ENCODE results near the gene B3GALT5.

The B3GALT5 gene

GRCh38 chr21:39669485-39669884 lies 56.7 kb downstream of the B3GALT5 start:
- TF ChIP-seq CTCF (IDR thresholded peaks at IDR 0.05; ENCODE audit: control insufficient read depth, extremely low read depth, insufficient read depth): no peak
- H3K4me3 ChIP-seq (ENCODE audit: low read depth, low read length): no peak overlapping the region
- no peak for DNase-seq (ENCODE audit: low read depth)

GRCh38 chr21:39669976-39670661 lies 57.4 kb downstream of the B3GALT5 start:
- TF ChIP-seq CTCF (IDR thresholded peaks at IDR 0.05; ENCODE audit: control insufficient read depth, extremely low read depth, insufficient read depth): no peak
- DNase-seq (ENCODE audit: low read depth): no peak
- no peak overlapping the region for H3K4me3 ChIP-seq (ENCODE audit: low read depth, low read length)

- H3K4me3 ChIP-seq (ENCODE audit: low read depth, low read length): no peak overlapping the region
- no peak for DNase-seq (ENCODE audit: low read depth)
- no peak for TF ChIP-seq CTCF (IDR thresholded peaks at IDR 0.05; ENCODE audit: control insufficient read depth, extremely low read depth, insufficient read depth)
These were observed 58.0 kb downstream of the B3GALT5 start for GRCh38 chr21:39670701-39671100.

GRCh38 chr21:39671986-39672385 lies 59.2 kb downstream of the B3GALT5 start:
- TF ChIP-seq CTCF (IDR thresholded peaks at IDR 0.05; ENCODE audit: control insufficient read depth, extremely low read depth, insufficient read depth): no peak

GRCh38 chr21:39673163-39673562 lies 60.4 kb downstream of the B3GALT5 start:
- no peak overlapping the region for H3K4me3 ChIP-seq (ENCODE audit: low read depth, low read length)
- no peak for TF ChIP-seq CTCF (IDR thresholded peaks at IDR 0.05; ENCODE audit: control insufficient read depth, extremely low read depth, insufficient read depth)
- DNase-seq (ENCODE audit: low read depth): no peak

More at GRCh38 chr21:39671986-39672385, 59.2 kb downstream of the B3GALT5 start:
- no peak overlapping the region for H3K4me3 ChIP-seq (ENCODE audit: low read depth, low read length)
- no peak for DNase-seq (ENCODE audit: low read depth)

GRCh38 chr21:39673736-39674135 lies 61.0 kb downstream of the B3GALT5 start:
- no peak for DNase-seq (ENCODE audit: low read depth)
- no peak overlapping the region for H3K4me3 ChIP-seq (ENCODE audit: low read depth, low read length)
- no peak for TF ChIP-seq CTCF (IDR thresholded peaks at IDR 0.05; ENCODE audit: control insufficient read depth, extremely low read depth, insufficient read depth)

- H3K4me3 ChIP-seq (ENCODE audit: low read depth, low read length): no peak overlapping the region
- DNase-seq (ENCODE audit: low read depth): no peak
- no peak for TF ChIP-seq CTCF (IDR thresholded peaks at IDR 0.05; ENCODE audit: control insufficient read depth, extremely low read depth, insufficient read depth)
These were observed 62.1 kb downstream of the B3GALT5 start for GRCh38 chr21:39674801-39675200.
